ENCODE measurements around the gene SERPINF2.
"Not testable (repeated sequence)": the region's sequence is repeated elsewhere in the genome, so short reads cannot be mapped to it uniquely, and the experiment has no call there.

SERPINF2 gene

GRCh38 chr17:1716912-1717695 lies 25.6 kb upstream of the SERPINF2 start:
- DNase-seq, result peak; percentile 93

- DNase-seq, result no peak
These were observed 24.1 kb upstream of the SERPINF2 start for GRCh38 chr17:1718362-1719165.

GRCh38 chr17:1720856-1721386 lies 21.8 kb upstream of the SERPINF2 start:
- peak; percentile 18 for DNase-seq

GRCh38 chr17:1722022-1722421 lies 20.6 kb upstream of the SERPINF2 start:
- not testable (repeated sequence) for DNase-seq

- peak; percentile 54 for DNase-seq
These were observed 18.3 kb upstream of the SERPINF2 start, which contains the start of gene WDR81 for GRCh38 chr17:1724351-1724868. TSS of gene WDR81 (plus strand) at chr17:1724704. CDS start at chr17:1724960, 256 bp downstream.

- DNase-seq, result no peak
These were observed 17.6 kb upstream of the SERPINF2 start for GRCh38 chr17:1724869-1725641.

GRCh38 chr17:1725642-1726511 lies 16.8 kb upstream of the SERPINF2 start:
- no peak for DNase-seq

- DNase-seq, result no peak
These were observed 15.9 kb upstream of the SERPINF2 start for GRCh38 chr17:1726626-1727257.

- no peak for DNase-seq
These were observed 15.3 kb upstream of the SERPINF2 start for GRCh38 chr17:1727258-1727789.

GRCh38 chr17:1727876-1728630 lies 14.6 kb upstream of the SERPINF2 start:
- no peak for DNase-seq

- DNase-seq, result no peak
These were observed 12.7 kb upstream of the SERPINF2 start for GRCh38 chr17:1729966-1730325.

- no peak for DNase-seq
These were observed 12.1 kb upstream of the SERPINF2 start for GRCh38 chr17:1730326-1731193.

- no peak for DNase-seq
These were observed 11.5 kb upstream of the SERPINF2 start for GRCh38 chr17:1731194-1731506.

GRCh38 chr17:1732241-1732832 lies 10.3 kb upstream of the SERPINF2 start:
- DNase-seq, result no peak

GRCh38 chr17:1732833-1733321 lies 9.8 kb upstream of the SERPINF2 start:
- DNase-seq, result no peak

GRCh38 chr17:1733759-1734158 lies 8.9 kb upstream of the SERPINF2 start:
- no peak for DNase-seq

GRCh38 chr17:1735418-1735817 lies 7.3 kb upstream of the SERPINF2 start:
- DNase-seq, result no peak

- no peak for DNase-seq
These were observed 6.8 kb upstream of the SERPINF2 start for GRCh38 chr17:1735834-1736347.
